ENCODE measurements around the gene DENND2A. TPM values are rescaled to one million over a fixed set of nuclear protein-coding genes. Genes with fewer than 3 reads are reported as not detected.
A peak's percentile ranks its signal among the peaks of the same experiment; 100 is the strongest.

The DENND2A gene
- total RNA-seq, 4 donors from 2014 or later, result 0.97 to 2.5 (median 2.2) TPM

GRCh38 chr7:140674899-140675701 lies 34.5 kb upstream of the DENND2A start:
- WGBS, 2 donors, result 56 to 59% methylated on average over 8 of the region's 8 CpGs
- no peak for TF ChIP-seq CTCF (IDR thresholded peaks at IDR 0.05)
- peak in 1 of 2 donors; percentile 78 for DNase-seq (ENCODE audit: low spot score in 2 of 2)
- H3K4me3 ChIP-seq (ENCODE audit: low read depth, poor library complexity, severe bottlenecking), result no peak overlapping the region
- intact Hi-C loops (cut with DNase I; ENCODE audit: low total_unique reads), result no loop called here

DNA sequence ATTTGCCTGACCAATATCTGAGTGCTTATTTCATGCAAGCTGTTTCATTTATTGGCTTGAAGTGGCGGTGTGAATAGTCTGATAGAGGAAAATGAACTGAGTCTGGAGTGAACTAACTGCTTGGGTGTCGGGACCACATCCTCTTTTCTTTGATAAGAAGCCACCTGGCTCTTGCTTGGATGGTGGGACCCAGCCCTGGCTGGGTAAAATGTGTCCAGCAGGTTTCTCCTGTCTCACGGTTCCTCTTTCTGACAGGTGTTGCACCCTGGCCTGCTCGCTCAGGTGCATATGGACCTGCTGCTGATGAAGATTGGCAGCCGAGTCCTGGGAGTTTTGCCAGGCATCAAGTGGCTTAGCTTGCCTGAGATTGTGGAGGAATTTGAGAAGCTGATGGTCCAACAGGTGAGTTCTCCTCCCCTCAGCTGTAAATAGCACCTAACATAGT lies 33.8 kb upstream of the DENND2A start:
- no peak for TF ChIP-seq POLR2A (IDR thresholded peaks at IDR 0.05)
- no peak for TF ChIP-seq CTCF (IDR thresholded peaks at IDR 0.05)
- WGBS, 2 donors, result 62 to 63% methylated on average over 5 of the region's 5 CpGs
- no peak for DNase-seq (ENCODE audit: low spot score in 2 of 2)
- intact Hi-C loops (cut with DNase I; ENCODE audit: low total_unique reads), result no loop called here
- H3K4me3 ChIP-seq (ENCODE audit: low read depth, poor library complexity, severe bottlenecking), result no peak overlapping the region

- no peak for DNase-seq (ENCODE audit: low spot score in 2 of 2)
- 16 to 18% methylated on average over 18 of the region's 18 CpGs for WGBS, 2 donors
- H3K4me3 ChIP-seq (ENCODE audit: low read depth, poor library complexity, severe bottlenecking), result peak overlapping the region; percentile 87
- no peak for TF ChIP-seq CTCF (IDR thresholded peaks at IDR 0.05)
- TF ChIP-seq POLR2A (IDR thresholded peaks at IDR 0.05), result no peak
- intact Hi-C loops (cut with DNase I; ENCODE audit: low total_unique reads), result no loop called here
These were observed 33.2 kb upstream of the DENND2A start for GRCh38 chr7:140673774-140674155.

DNA sequence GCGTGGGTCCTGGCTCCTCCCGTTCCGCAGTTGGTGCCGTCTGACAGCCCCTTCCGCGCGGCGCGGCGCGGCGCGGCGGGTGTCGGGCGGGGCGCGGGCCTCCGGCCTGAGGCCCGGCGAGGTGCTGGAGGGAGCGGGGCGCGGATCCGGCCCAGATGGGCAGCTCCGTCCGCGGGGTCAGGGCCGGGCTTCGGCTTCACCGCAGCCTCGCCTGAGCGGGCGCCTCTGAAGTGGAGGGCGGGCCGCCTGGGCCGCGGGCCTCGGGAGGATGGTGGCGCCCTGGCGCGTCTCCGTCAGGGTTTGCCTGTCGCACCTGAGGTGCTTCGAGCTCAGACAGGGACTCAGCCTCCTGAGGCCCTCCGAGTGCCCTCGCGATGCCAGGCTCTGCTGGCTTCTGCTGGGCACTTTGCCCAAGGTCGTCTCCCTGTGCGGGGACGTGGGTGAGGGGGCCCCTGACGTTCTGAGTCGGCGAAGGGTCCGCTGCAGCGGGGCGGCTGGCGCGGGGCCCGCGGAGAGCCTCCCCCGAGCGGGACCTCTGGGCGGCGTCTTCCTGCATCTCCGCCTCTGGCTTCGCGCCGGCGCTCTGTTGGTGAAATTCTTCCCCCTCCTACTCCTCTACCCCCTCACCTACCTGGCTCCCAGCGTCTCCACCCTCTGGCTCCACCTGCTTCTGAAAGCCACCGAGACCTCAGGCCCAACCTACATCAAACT lies 32.6 kb upstream of the DENND2A start:
- no peak for TF ChIP-seq CTCF (IDR thresholded peaks at IDR 0.05)
- TF ChIP-seq POLR2A (IDR thresholded peaks at IDR 0.05), result no peak
- peak; percentile 45 to 92 for DNase-seq (ENCODE audit: low spot score in 2 of 2)
- H3K4me3 ChIP-seq (ENCODE audit: low read depth, poor library complexity, severe bottlenecking), result peak overlapping the region; percentile 87
- 0 to 2% methylated on average over 9 to 47 of the region's 72 CpGs for WGBS, 2 donors
- intact Hi-C loops (cut with DNase I; ENCODE audit: low total_unique reads), result no loop called here

DNA sequence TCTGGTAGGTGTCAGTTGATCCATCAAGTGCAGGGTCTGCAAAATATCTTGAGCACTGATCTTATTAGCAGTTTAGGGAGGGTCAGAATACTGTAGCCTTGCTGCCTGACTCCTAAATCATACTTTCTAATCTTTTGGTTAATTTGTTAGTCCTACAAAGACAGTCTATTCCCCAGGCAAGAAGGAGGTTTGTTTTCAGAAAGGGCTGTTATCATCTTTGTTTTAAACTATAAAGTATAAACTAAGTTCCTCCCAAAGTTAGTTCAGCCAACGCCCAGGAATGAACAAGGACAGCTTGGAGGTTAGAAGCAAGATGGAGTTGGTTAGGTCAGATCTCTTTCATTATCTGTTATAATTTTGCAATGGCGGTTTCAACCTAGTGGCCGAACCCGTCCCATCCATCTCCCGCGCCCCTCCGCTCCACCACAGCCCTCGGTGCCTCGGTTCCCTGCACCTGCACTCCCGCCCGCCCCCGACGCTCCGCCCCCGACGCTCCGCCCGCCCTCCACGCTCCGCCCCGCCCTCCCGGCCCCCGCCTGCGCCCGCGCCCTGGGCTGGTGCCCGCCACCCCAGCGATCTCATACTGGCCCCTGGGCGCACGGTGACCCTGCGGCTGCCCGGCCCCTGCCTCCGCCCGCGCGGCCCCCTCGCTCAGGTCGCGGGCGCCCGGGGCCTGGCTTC lies 31.9 kb upstream of the DENND2A start, which contains the start of gene ADCK2:
ADCK2 (plus strand) TSS at position 564 of the 681 bp plus-strand sequence. CDS start 386 bp downstream, outside the sequence.
- no peak for TF ChIP-seq POLR2A (IDR thresholded peaks at IDR 0.05)
- no peak for TF ChIP-seq CTCF (IDR thresholded peaks at IDR 0.05)
- intact Hi-C loops (cut with DNase I; ENCODE audit: low total_unique reads), result no loop called here
- peak within 1 kb of the TSS; percentile 87 for H3K4me3 ChIP-seq (ENCODE audit: low read depth, poor library complexity, severe bottlenecking)
- 1 to 2% methylated on average over 10 to 29 of the region's 41 CpGs for WGBS, 2 donors
- DNase-seq (ENCODE audit: low spot score in 2 of 2), result no peak
